Upper lobe of left lung (tissue), 4 donors: ENCODE data around the gene ROS1.

ENCODE experiments used
- CTCF ChIP-seq, 6 experiments: fragments of 450-650 bp in 4 of 6; fragments of 200-600 bp in 2 of 6; sonication (generic) in 2 of 6; IDR thresholded peaks; one replicate each; pipeline ENCODE4 v1.5.1; 2016 to 2019; ENCODE audit warnings: antibody characterized with exemption in 6 of 6
- EP300 ChIP-seq, 4 donors: sonication (generic); formaldehyde crosslinking; IDR thresholded peaks; one replicate each; pipeline ENCODE4 v1.5.1; 2017; ENCODE audit warnings: antibody characterized with exemption in 4 of 4, control low read depth in 2 of 4
- POLR2A ChIP-seq, 4 donors: fragments of 450-650 bp; IDR thresholded peaks; one replicate each; pipeline ENCODE4 v1.5.1; 2016 to 2017; ENCODE audit warnings: antibody characterized with exemption in 4 of 4, mild to moderate bottlenecking in 2 of 4
- POLR2AphosphoS5 ChIP-seq, 2 donors: sonication (generic); formaldehyde crosslinking; IDR thresholded peaks; one replicate each; pipeline ENCODE4 v1.5.1; 2017; ENCODE audit warnings: antibody characterized with exemption in 2 of 2

GRCh38 chr6:117307655-117308054 lies 118.1 kb downstream of the ROS1 start:
- TF ChIP-seq POLR2A (IDR thresholded peaks at IDR 0.05) (no peak), CTCF (IDR thresholded peaks at IDR 0.05) (no peak), POLR2AphosphoS5 (IDR thresholded peaks at IDR 0.05) (no peak), EP300 (IDR thresholded peaks at IDR 0.05) (no peak)
